Stimulated activated CD4-positive, alpha-beta T cell treated with anti-CD3 and anti-CD28 coated beads, Interleukin-1b, Interleukin-23, amount 100 ng/mL, for 24 hours (primary cell): ENCODE results near the gene NGLY1.

Source experiments
- DNase-seq, 4 experiments: peaks; one replicate each; pipeline ENCODE4 v3.0.0-alpha.2; 2020; ENCODE audit warnings: low read depth in 4 of 4, low spot score in 1 of 4

NGLY1 gene

GRCh38 chr3:25782938-25783660 lies at the start of gene NGLY1:
TSS of gene NGLY1 (minus strand) at chr3:25783443. CDS start at chr3:25783390, 53 bp downstream.
- DNase-seq: peak; percentile 72 to 78 (median 75)

- DNase-seq: no peak
Measured at GRCh38 chr3:25831578-25831977, 48.3 kb upstream of the NGLY1 start.

- DNase-seq: no peak
Measured at GRCh38 chr3:25830373-25831280, 47.4 kb upstream of the NGLY1 start.

GRCh38 chr3:25826510-25826909 lies 43.3 kb upstream of the NGLY1 start:
- no peak for DNase-seq

- DNase-seq: no peak
Measured at GRCh38 chr3:25823314-25823713, 40.1 kb upstream of the NGLY1 start.

- DNase-seq: no peak
Measured at GRCh38 chr3:25821746-25822573, 38.7 kb upstream of the NGLY1 start.

GRCh38 chr3:25820816-25821486 lies 37.7 kb upstream of the NGLY1 start:
- DNase-seq: no peak

- no peak for DNase-seq
Measured at GRCh38 chr3:25820366-25820765, 37.1 kb upstream of the NGLY1 start.

- no peak for DNase-seq
Measured at GRCh38 chr3:25818335-25818734, 35.1 kb upstream of the NGLY1 start.

- no peak for DNase-seq
Measured at GRCh38 chr3:25817638-25818037, 34.4 kb upstream of the NGLY1 start.

- no peak for DNase-seq
Measured at GRCh38 chr3:25817107-25817506, 33.9 kb upstream of the NGLY1 start.

GRCh38 chr3:25812644-25813043 lies 29.4 kb upstream of the NGLY1 start:
- DNase-seq: no peak

- no peak for DNase-seq
Measured at GRCh38 chr3:25804676-25805075, 21.4 kb upstream of the NGLY1 start.

- no peak for DNase-seq
Measured at GRCh38 chr3:25803833-25804232, 20.6 kb upstream of the NGLY1 start.

- no peak for DNase-seq
Measured at GRCh38 chr3:25801786-25802185, 18.5 kb upstream of the NGLY1 start.

GRCh38 chr3:25789596-25790556 lies 6.6 kb upstream of the NGLY1 start, which contains the start of gene OXSM:
TSS of gene OXSM (plus strand) at chr3:25790090. CDS start at chr3:25791021, 931 bp downstream.
- peak; percentile 80 to 92 (median 84) for DNase-seq

GRCh38 chr3:25789209-25789595 lies 6.0 kb upstream of the NGLY1 start:
- no peak for DNase-seq

GRCh38 chr3:25787689-25788088 lies 4.4 kb upstream of the NGLY1 start:
- no peak for DNase-seq

- no peak for DNase-seq
Measured at GRCh38 chr3:25785826-25786225, 2.6 kb upstream of the NGLY1 start.

- DNase-seq: no peak
Measured at GRCh38 chr3:25784971-25785370, 1.7 kb upstream of the NGLY1 start.
